C4-2B (cell line): Measurements from ENCODE around the gene TMEM89.

Source experiments
- H3K27ac ChIP-seq: fragments of 450-650 bp; 2 replicates; pipeline ENCODE4 v1.5.1; 2017
- ZFX ChIP-seq: fragments of 450-650 bp; IDR thresholded peaks from 2 replicates; pipeline ENCODE4 v1.6.1; 2017
- TF ChIP-seq, protein P1 (sequence below): fragments of 450-650 bp; conservative IDR thresholded peaks from 2 replicates; pipeline ENCODE4 v1.5.1; 2017; ENCODE audit warnings: mild to moderate bottlenecking

The TMEM89 gene

DNA sequence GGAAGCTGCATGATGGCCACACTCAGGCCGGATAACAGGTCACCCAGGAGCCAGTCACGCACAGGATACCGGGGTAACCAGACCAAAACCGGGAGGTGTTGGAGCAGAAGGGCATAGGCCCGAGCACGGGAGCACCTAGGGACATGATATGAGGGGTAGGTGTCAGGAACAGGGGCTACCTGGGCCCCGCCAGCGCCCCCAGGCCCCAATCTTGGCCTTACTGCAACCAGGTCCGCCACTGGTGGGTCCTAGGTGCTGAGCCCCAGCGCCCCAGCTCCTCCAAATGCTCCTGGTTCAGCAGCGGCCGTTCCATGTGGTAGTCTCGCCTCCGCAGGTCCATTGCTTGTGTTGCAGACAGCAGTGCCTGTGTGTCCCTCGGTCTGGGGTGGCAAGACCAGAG is 11.7 kb upstream of the TMEM89 start:
- no peak for TF ChIP-seq ZFX
- TF ChIP-seq, protein P1, sequence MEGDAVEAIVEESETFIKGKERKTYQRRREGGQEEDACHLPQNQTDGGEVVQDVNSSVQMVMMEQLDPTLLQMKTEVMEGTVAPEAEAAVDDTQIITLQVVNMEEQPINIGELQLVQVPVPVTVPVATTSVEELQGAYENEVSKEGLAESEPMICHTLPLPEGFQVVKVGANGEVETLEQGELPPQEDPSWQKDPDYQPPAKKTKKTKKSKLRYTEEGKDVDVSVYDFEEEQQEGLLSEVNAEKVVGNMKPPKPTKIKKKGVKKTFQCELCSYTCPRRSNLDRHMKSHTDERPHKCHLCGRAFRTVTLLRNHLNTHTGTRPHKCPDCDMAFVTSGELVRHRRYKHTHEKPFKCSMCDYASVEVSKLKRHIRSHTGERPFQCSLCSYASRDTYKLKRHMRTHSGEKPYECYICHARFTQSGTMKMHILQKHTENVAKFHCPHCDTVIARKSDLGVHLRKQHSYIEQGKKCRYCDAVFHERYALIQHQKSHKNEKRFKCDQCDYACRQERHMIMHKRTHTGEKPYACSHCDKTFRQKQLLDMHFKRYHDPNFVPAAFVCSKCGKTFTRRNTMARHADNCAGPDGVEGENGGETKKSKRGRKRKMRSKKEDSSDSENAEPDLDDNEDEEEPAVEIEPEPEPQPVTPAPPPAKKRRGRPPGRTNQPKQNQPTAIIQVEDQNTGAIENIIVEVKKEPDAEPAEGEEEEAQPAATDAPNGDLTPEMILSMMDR, result no peak
- H3K27ac ChIP-seq, result no peak overlapping the region

- H3K27ac ChIP-seq, result no peak overlapping the region
- TF ChIP-seq, protein P1, result no peak
- TF ChIP-seq ZFX, result no peak
These were observed 10.2 kb upstream of the TMEM89 start for GRCh38 chr3:48631516-48632448.

GRCh38 chr3:48630833-48631232 is 9.3 kb upstream of the TMEM89 start:
- no peak overlapping the region for H3K27ac ChIP-seq
- no peak for TF ChIP-seq ZFX
- TF ChIP-seq, protein P1, result no peak

- no peak overlapping the region for H3K27ac ChIP-seq
- TF ChIP-seq, protein P1, result no peak
- no peak for TF ChIP-seq ZFX
These were observed 8.8 kb upstream of the TMEM89 start for GRCh38 chr3:48630407-48630806.

- no peak overlapping the region for H3K27ac ChIP-seq
- no peak for TF ChIP-seq ZFX
These were observed 8.3 kb upstream of the TMEM89 start for GRCh38 chr3:48629894-48630293.

GRCh38 chr3:48628277-48629017 is 6.9 kb upstream of the TMEM89 start:
- TF ChIP-seq, protein P1, result no peak
- TF ChIP-seq ZFX, result no peak
- no peak overlapping the region for H3K27ac ChIP-seq

GRCh38 chr3:48625600-48625999 is 4.0 kb upstream of the TMEM89 start:
- H3K27ac ChIP-seq, result no peak overlapping the region
- TF ChIP-seq ZFX, result no peak
- TF ChIP-seq, protein P1, result no peak
